ENCODE measurements around the gene TMEM170A. TPM values are rescaled to one million over a fixed set of nuclear protein-coding genes. Genes with fewer than 3 reads are reported as not detected.

TMEM170A gene
- total RNA-seq, 1 donor from 2014 or later: 26.1 TPM

DNA sequence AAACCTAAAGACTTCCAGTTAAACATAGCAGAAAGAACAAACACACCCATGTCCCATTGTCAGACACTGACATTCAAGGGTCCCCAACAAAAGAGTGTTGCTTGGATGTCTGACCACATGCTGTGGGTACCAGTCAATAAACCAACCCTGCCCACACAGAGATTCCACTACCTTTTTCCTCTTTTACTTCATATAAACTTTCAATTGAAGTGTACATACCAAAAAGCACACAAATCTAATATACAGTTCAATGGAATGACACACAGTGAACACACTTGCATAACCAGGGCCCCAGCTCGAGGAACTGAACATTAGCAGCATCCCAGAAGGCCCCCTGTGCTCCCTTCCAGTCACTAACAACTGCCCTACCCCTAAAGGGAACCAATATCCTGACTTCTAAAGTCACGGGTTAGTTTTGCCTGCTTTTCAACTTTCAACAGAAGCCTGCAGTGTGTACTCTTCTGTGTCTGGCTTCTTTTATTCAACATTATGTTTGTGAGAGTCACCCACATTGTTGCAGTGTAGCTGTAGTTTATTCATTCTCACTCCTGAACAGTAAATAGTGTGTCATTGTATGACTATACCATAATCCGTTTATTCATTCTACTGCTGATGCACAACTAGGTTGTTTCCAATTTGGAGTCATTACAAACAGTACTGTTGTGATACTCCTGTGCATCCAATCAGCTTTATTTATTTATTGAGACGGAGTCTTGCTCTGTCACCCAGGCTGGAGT lies 49.2 kb downstream of the TMEM170A start:
- FAIRE-seq (no peak), DNase-seq (ENCODE audit: low spot score in 2 of 2) (no peak)

DNA sequence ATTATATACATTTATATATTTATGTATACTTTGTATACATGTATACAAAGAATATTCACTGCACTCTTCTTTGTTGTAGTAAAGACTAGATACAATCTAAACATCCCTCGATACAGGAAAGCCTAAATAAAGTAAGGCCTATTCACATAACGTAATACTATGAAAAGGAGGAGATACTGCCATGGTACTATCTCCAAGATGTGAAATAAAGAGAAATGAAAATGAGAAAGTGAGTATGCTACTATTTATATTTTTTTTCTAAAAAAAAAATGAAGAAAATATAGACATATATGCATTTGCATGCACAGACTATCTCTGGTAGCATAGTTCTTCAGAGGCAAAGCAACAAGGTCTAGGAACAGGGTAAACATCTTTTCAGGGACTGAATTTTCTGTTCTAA lies 50.5 kb downstream of the TMEM170A start:
- DNase-seq (ENCODE audit: low spot score in 2 of 2) (no peak), FAIRE-seq (no peak)

DNA sequence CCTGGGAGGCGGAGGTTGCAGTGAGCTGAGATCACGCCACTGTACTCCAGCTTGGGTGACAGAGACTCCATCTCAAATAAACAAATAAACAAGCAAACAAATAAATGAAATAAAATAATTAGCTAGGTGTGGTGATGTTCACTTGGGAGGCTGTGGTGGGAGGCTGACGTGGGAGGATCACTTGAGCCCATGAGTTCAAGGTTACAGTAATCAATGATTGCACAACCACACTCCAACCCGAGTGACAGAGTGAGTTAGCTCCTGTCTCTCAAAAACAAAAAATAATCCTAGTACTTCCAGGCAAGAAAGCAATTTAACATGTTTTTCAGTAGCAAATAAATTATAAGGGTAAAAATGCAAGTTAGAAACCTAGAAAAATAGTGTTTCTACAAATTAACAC lies 57.5 kb downstream of the TMEM170A start:
- no peak for FAIRE-seq
- DNase-seq (ENCODE audit: low spot score in 2 of 2): no peak

DNA sequence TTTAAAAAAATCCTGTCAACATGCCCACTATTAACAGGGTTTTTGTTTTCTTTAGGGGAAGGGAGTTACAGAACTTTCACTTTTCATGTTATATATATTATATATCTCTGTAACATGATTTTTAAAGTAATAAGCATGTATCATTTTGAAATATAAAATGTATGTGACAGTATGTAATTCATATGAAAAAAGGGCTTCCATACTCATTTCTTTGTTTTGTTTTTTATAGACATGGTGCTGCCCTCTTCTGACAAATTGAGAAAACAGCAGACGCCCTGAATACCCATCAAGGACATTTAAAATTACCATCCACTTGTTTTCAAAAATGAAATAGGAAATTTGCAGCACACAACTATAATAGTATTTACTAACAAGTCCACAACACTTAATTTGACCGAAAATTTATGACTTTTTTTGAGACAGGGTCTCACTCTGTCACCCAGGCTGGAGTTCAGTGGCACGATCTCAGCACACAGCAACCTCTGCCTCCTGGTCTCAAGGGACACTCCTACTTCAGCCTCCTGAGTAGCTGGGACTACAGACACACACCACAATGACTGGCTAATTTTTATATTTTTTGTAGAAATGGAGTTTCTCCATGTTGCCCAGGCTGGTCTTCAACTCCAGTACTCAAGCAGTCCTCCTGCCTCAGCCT lies 61.5 kb downstream of the TMEM170A start:
- FAIRE-seq (peak; percentile 87), DNase-seq (ENCODE audit: low spot score in 2 of 2) (peak in 1 of 2 donors; percentile 38)

DNA sequence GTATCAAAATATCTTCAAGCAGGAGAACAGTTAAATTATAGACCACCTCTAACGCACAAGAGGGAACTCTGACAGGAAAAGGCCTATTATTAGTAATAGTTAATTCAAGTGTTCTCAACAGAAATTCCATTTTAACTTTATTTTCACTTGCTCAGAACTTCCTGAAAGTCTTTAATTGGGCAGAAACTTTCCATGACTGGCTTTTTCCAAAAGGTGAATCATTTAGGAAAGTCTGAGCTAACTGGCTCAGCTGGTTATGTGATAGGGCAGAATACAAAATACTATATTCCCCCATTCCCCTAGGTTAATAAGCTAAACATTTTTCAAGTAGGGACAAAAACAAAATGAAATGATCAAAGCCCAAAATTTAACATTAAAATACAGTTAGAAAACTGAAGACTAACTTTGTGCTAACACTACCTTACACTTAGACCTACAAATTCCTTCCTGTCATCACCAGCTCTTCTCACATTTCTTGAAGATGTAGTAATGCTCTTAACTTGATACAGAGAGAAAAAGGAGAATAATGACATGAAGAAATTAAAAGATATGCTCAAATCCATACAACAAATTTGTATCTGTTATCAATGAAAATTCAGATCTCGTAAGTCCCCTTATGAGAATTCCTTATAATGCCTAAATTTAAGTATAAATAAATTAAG lies 62.2 kb downstream of the TMEM170A start:
- FAIRE-seq: no peak
- no peak for DNase-seq (ENCODE audit: low spot score in 2 of 2)

DNA sequence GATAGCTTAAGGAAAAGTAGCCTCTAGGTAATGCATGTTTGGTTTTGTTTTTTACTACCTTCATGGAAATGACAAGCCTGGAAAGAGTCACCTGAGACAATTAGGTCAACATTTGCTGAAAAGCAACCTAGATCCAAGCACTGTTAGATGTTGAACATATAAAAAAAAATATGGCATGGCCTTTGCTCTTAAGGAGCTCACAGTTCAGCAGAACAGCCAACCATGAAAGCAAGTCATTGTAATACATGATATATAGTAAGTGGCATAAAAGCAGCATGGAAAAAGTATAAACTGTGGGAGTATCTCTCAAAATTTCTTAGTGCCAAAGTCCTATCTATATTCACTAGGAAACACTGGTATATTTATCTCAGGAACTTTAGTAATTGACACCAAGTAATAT lies 62.8 kb downstream of the TMEM170A start:
- FAIRE-seq (no peak), DNase-seq (ENCODE audit: low spot score in 2 of 2) (no peak)

DNA sequence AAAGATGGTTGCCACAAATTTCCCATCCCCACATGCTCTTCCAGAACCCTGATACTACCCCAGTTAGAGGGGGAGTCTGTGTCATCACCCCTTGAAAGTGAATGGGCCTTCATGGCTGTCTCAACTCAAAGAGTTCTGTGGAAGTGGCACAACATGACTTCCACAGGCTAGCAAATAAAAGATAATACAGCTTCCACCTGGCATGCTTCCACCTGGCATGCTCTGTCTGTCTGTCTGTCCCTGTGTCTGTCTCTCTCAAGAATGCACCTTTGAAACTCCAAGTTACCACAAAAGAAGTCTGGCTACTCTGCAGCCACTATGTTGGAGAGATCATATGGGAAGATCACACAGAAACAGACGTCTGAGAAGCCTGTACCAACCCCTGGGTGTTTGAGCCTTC lies 66.2 kb downstream of the TMEM170A start:
- DNase-seq (ENCODE audit: low spot score in 2 of 2) (no peak), FAIRE-seq (no peak)

DNA sequence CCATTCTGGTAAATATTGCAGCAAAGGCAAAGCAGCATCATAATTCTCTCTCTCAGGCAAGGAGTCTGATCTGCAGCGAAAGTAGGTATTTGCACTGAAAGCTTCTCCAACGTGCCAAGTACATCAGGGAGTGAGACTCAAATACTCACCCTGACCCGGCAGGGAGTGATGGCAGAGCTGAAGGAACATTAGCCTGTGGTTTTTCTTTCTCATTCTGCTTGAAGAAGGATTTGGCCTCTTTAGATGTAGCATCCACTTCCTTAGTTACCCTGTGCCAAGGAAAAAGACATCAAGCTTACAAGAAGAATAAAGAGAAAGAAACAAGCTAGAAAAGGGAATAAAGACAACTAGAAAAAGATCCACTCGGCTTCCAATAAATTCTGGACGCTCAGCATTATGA lies 69.5 kb downstream of the TMEM170A start:
- FAIRE-seq (no peak), DNase-seq (ENCODE audit: low spot score in 2 of 2) (no peak)

Small RNA genes within 50 kb of the gene (small RNA-seq; reads per million reads assigned to genes)
- not detected for gene RF00598

Other genes with a start within 250 kb of the TMEM170A start
- gene CTRB1, start 245.7 kb downstream of the TMEM170A start, total RNA-seq: not detected
- gene BCAR1, start 213.1 kb downstream of the TMEM170A start, total RNA-seq: 21.6 TPM
- 60.3 TPM for gene CFDP1, start 31.2 kb downstream of the TMEM170A start, total RNA-seq
- 0.41 TPM for gene CHST6, start 30.8 kb upstream of the TMEM170A start, total RNA-seq
- 0.41 TPM for gene CHST5, start 71.4 kb upstream of the TMEM170A start, total RNA-seq
- 14.3 TPM for gene TMEM231, start 91.6 kb upstream of the TMEM170A start, total RNA-seq
- gene GABARAPL2, start 101.7 kb upstream of the TMEM170A start, total RNA-seq: 96.6 TPM
- gene ADAT1, start 158.6 kb upstream of the TMEM170A start, total RNA-seq: 40.4 TPM
- gene KARS1, start 183.0 kb upstream of the TMEM170A start, total RNA-seq: 105 TPM
- gene TERF2IP, start 183.1 kb upstream of the TMEM170A start, total RNA-seq: 169 TPM
- not detected for gene CPHXL2, start 212.3 kb upstream of the TMEM170A start, total RNA-seq
- gene DUXB, start 236.8 kb upstream of the TMEM170A start, total RNA-seq: not detected